Keratinocyte (primary cell): ENCODE results near the gene VAC14.
"Not testable (repeated sequence)": the region's sequence is repeated elsewhere in the genome, so short reads cannot be mapped to it uniquely, and the experiment has no call there.

ENCODE experiments used
- CTCF ChIP-seq, 3 experiments: IDR thresholded peaks in 1 of 3; conservative IDR thresholded peaks in 1 of 3; optimal IDR thresholded peaks in 1 of 3; 2 replicates in 2 of 3; 3 replicates in 1 of 3; pipeline versions ENCODE3 to v1.5.1; 2011; ENCODE audit warnings: low read length in 3 of 3, mild to moderate bottlenecking in 3 of 3, moderate library complexity in 2 of 3, control low read depth in 1 of 3, inconsistent platforms in 1 of 3; ENCODE audit not compliant: insufficient read depth in 2 of 3; ENCODE audit errors: extremely low read depth in 1 of 3
- EZH2 ChIP-seq: IDR thresholded peaks from one replicate; pipeline ENCODE4 v1.6.1; 2012; ENCODE audit warnings: inconsistent platforms, mild to moderate bottlenecking, low read length, moderate library complexity

GRCh38 chr16:70643264-70643663, 157.7 kb downstream of the VAC14 start:
- not testable (repeated sequence) for TF ChIP-seq CTCF (optimal IDR thresholded peaks at IDR 0.05 in 1 of 3, IDR thresholded peaks at IDR 0.05 in 1 of 3, conservative IDR thresholded peaks at IDR 0.05 in 1 of 3; ENCODE audit: extremely low read depth in 1 of 3, insufficient read depth in 2 of 3, low read length in 3 of 3); EZH2
